SU-DHL-6 (cell line): ENCODE measurements around the gene NHLRC4.

ENCODE experiments used
- CTCF ChIP-seq: fragments of 200-600 bp; sonication (generic); IDR thresholded peaks from one replicate; pipeline ENCODE4 v1.5.1; 2017; ENCODE audit warnings: antibody characterized with exemption, mild to moderate bottlenecking, low read length, moderate library complexity; ENCODE audit not compliant: insufficient read depth, poor library complexity, severe bottlenecking
- EZH2phosphoT487 ChIP-seq: fragments of 200-600 bp; sonication (generic), shearing (Covaris generic); conservative IDR thresholded peaks from 2 replicates; pipeline ENCODE4 v1.6.1; 2018; ENCODE audit warnings: mild to moderate bottlenecking, antibody characterized with exemption, low read length, moderate library complexity, mixed read lengths

GRCh38 chr16:583815-584591 lies 17.2 kb downstream of the NHLRC4 start:
- TF ChIP-seq CTCF (no peak), EZH2phosphoT487 (no peak)
